HepG2 (cell line): ENCODE data around the gene NCF2. TPM values are rescaled to one million over a fixed set of nuclear protein-coding genes. Genes with fewer than 3 reads are reported as not detected.

Experiments
- ATAC-seq: fragments of 200-7000 bp; cut with Tn5 transposase; 3 replicates; pipeline ENCODE4 v1.9.1; 2020; ENCODE audit warnings: mild to moderate bottlenecking, moderate library complexity
- BruUV-seq: library from RNA; stranded (reverse); fragments of 400-500 nt; replicated peaks from 2 replicates; lab custom pipeline; 2021; lab: Mats Ljungman, UMichigan
- CTCF ChIA-PET: fragments of 300-600 bp; formaldehyde crosslinking; extraction: SDS; loops from one replicate; lab custom pipeline; 2021; ENCODE audit warnings: low total read pairs, inconsistent platforms, low intra/inter-chr PET ratio; lab: Yijun Ruan, JAX
- POLR2A ChIA-PET: fragments of 350-600 bp; sonication (Branson Sonifier 250); formaldehyde crosslinking; loops from one replicate; lab custom pipeline; 2020; ENCODE audit warnings: antibody characterized with exemption, inconsistent platforms; lab: Yijun Ruan, JAX
- DNase-seq: peaks from one replicate; pipeline ENCODE4 v3.0.0-alpha.2; 2015; ENCODE audit warnings: low spot score
- FAIRE-seq: peaks from 3 replicates; lab custom pipeline; 2011; peaks lifted over from hg19 to GRCh38; lab: Jason Lieb, UNC
- H2AFZ ChIP-seq: one replicate; pipeline ENCODE4 v1.6.1; 2011; ENCODE audit warnings: low read length, inconsistent platforms
- H3K27ac ChIP-seq: fragments of 300-600 bp; 3 replicates; pipeline ENCODE4 v1.8.0; 2011; ENCODE audit warnings: mixed run types, mild to moderate bottlenecking, mixed read lengths, low read length, inconsistent platforms; ENCODE audit not compliant: insufficient read depth; ENCODE audit errors: extremely low read length
- H3K27me3 ChIP-seq, 2 experiments: fragments of 200-600 bp in 1 of 2; 2 replicates in 1 of 2; 3 replicates in 1 of 2; pipeline versions ENCODE4 v1.6.0 to v1.8.0; 2011; ENCODE audit warnings: low read length in 2 of 2, mild to moderate bottlenecking in 2 of 2, moderate library complexity in 2 of 2, inconsistent platforms in 1 of 2; ENCODE audit not compliant: insufficient read depth in 2 of 2, control insufficient read depth in 1 of 2
- H3K36me3 ChIP-seq, 2 experiments: fragments of 200-600 bp in 1 of 2; replicated peaks in 1 of 2; 2 replicates in 1 of 2; 3 replicates in 1 of 2; pipeline versions ENCODE4 v1.5.1 to v1.8.0; 2011; ENCODE audit warnings: low read length in 2 of 2, inconsistent platforms in 1 of 2; ENCODE audit not compliant: insufficient read depth in 2 of 2, control insufficient read depth in 1 of 2
- H3K4me1 ChIP-seq: 2 replicates; pipeline ENCODE4 v1.5.1; 2012; ENCODE audit warnings: low read length, inconsistent platforms; ENCODE audit not compliant: insufficient read depth
- H3K4me2 ChIP-seq: 2 replicates; pipeline ENCODE4 v1.6.0; 2011; ENCODE audit warnings: low read depth, low read length, inconsistent platforms
- H3K4me3 ChIP-seq, 3 experiments: fragments of 200-600 bp in 1 of 3; sonication (generic), shearing (Covaris generic) in 1 of 3; replicated peaks in 1 of 3; 2 replicates each; pipeline ENCODE4 v1.5.1; 2011 to 2016; ENCODE audit warnings: low read length in 3 of 3, inconsistent platforms in 2 of 3, low read depth in 2 of 3, mild to moderate bottlenecking in 2 of 3, control low read depth in 1 of 3, mixed read lengths in 1 of 3; ENCODE audit not compliant: insufficient read depth in 1 of 3
- H3K79me2 ChIP-seq: one replicate; pipeline ENCODE4 v1.6.1; 2011; ENCODE audit warnings: low read length, inconsistent platforms; ENCODE audit not compliant: insufficient read depth
- H3K9ac ChIP-seq: 2 replicates; pipeline ENCODE4 v1.6.0; 2011; ENCODE audit warnings: mild to moderate bottlenecking, low read depth, low read length, inconsistent platforms; ENCODE audit not compliant: insufficient read depth
- H3K9me3 ChIP-seq: 2 replicates; pipeline ENCODE4 v1.5.1; 2012; ENCODE audit warnings: mild to moderate bottlenecking, low read length
- H4K20me1 ChIP-seq: 2 replicates; pipeline ENCODE4 v1.6.0; 2011; ENCODE audit warnings: inconsistent platforms, mild to moderate bottlenecking, low read length, moderate library complexity; ENCODE audit not compliant: insufficient read depth
- ARHGAP35 ChIP-seq: sonication (generic); formaldehyde crosslinking; IDR thresholded peaks from 2 replicates; pipeline ENCODE4 v1.9.0; 2022; ENCODE audit warnings: mild to moderate bottlenecking, inconsistent platforms, moderate library complexity, missing genetic modification reagents, borderline replicate concordance
- POLR2G ChIP-seq: fragments of 200-400 bp; formaldehyde crosslinking; IDR thresholded peaks from 2 replicates; pipeline ENCODE4 v1.6.1; 2018; ENCODE audit warnings: mild to moderate bottlenecking, low read depth, low read length, moderate library complexity
- SALL1 ChIP-seq: sonication (generic); formaldehyde crosslinking; IDR thresholded peaks from 2 replicates; pipeline ENCODE4 v1.8.0; 2022; ENCODE audit warnings: mild to moderate bottlenecking, missing genetic modification reagents
- SMAD9 ChIP-seq: sonication (generic); formaldehyde crosslinking; IDR thresholded peaks from 2 replicates; pipeline ENCODE4 v1.5.1; 2020; ENCODE audit warnings: mild to moderate bottlenecking, missing genetic modification reagents
- ZNF317 ChIP-seq: sonication (generic); formaldehyde crosslinking; IDR thresholded peaks from 2 replicates; pipeline ENCODE4 v1.5.0; 2020; ENCODE audit warnings: mild to moderate bottlenecking, missing genetic modification reagents
- ZNF343 ChIP-seq: sonication (generic); formaldehyde crosslinking; IDR thresholded peaks from 2 replicates; pipeline ENCODE4 v1.4.0; 2020; ENCODE audit warnings: mild to moderate bottlenecking, missing genetic modification reagents
- ZNF510 ChIP-seq: sonication (generic); formaldehyde crosslinking; IDR thresholded peaks from 2 replicates; pipeline ENCODE4 v1.4.0; 2020; ENCODE audit warnings: low read depth, mild to moderate bottlenecking, missing genetic modification reagents
- WGBS: methylation state at CpG from one replicate; pipeline ENCODE4 v1.1.6; 2017; ENCODE audit warnings: low lambda C conversion rate; 5-methylcytosine and 5-hydroxymethylcytosine counted together
- in situ Hi-C: cut with HindIII; loops from 2 replicates; pipeline ENCODE4 v1.10.0; 2017; ENCODE audit warnings: low pct_unique_long_range_greater_than_20kb; ENCODE audit not compliant: extremely low pct_ligation_motif_present
- intact Hi-C: fragments of 100-400 bp; cut with micrococcal nuclease; formaldehyde crosslinking; loops from one replicate; pipeline ENCODE4 v1.10.0; 2022; ENCODE audit not compliant: unreplicated experiment
- polyA plus RNA-seq, 8 experiments: library from polyadenylated mRNA; depleted of rRNA in 3 of 8; stranded (reverse) in 7 of 8; unstranded in 1 of 8; fragments of >200 nt; fragmentation: Illumina TruSeq in 4 of 8; extraction: Trizol in 4 of 8; gene quantifications; 2 replicates each; pipeline versions ENCODE4 v1.2.1 to v1.2.3, GENCODE V29; 2011 to 2016; ENCODE audit warnings: low read depth in 4 of 8, missing spikeins in 1 of 8, mixed read lengths in 1 of 8; ENCODE audit not compliant: insufficient read depth in 1 of 8
- total RNA-seq, 5 experiments: library from RNA; depleted of rRNA; stranded (reverse); fragments of >200 nt; fragmentation: Illumina TruSeq; extraction: Trizol; gene quantifications; 2 replicates each; pipeline ENCODE4 v1.2.3, GENCODE V29; 2016; ENCODE audit warnings: low read depth in 1 of 5
- TF ChIP-seq, protein P1 (sequence below): IDR thresholded peaks from 2 replicates; pipeline ENCODE4 v1.6.1; 2016; ENCODE audit warnings: missing compliant biosample characterization, missing genetic modification reagents, borderline replicate concordance

NCF2 gene
- total and polyA plus RNA-seq, 2 of the 13 experiments (the other 11 are each of a cell fraction or from before 2014, with no cell fraction given) = 0.18 to 0.46 TPM

DNA sequence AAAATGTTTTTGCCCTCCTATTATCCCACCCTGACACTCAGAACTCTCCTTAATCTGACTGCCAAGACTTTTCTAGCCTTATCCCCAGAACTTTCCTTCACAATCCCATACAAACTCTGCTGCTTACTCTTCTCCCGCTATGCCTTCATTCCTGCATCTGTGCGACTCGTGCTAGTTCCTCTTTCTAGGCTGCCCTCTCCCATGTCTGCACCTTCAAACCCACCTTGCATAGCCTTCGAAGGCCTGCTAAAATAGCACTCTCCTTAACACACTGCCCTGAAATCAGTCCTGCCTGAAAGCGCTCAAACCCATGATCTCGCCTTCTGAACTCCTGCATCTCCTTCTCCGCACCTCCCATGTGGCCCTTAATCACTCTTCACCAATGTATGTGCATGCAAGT is 2.5 kb upstream of the NCF2 start (continued):
- TF ChIP-seq ZNF317 = no peak
- TF ChIP-seq ARHGAP35 (CRISPR knock-in tag) = no peak
- TF ChIP-seq, all 625 proteins: peak for 0

DNA sequence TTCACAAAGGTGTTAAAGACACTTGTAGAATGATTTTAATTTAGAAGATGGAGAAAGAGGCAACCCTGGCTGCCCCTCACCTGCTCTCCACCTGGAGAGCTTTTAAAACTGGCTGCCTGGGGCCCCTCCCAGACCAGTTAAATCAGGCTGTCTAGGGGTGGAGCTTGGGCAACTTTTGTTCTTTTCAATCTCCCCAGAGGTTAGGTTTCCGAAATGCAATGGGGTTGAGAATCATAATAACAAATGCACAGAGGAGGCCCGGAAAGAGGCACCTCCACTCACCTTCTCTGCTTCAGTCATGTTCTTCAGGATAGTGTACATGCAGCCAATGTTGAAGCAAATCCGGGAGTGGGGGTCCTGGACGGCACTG is 400 bp downstream of the NCF2 start:
- Histone ChIP-seq H3K4me2 (no peak overlapping the region), H4K20me1 (no peaks in the 10 kb centered on the region), H3K4me3 (no peak overlapping the region), H3K27me3 (peaks cover 1 to 14% of the 10 kb centered on the region in 2 experiments; a peak in 4 of 5 replicates), H2AFZ (no peak overlapping the region), H3K4me1 (no peaks in the 10 kb centered on the region), H3K36me3 (no peaks in the 10 kb centered on the region), H3K9me3 (no peaks in the 10 kb centered on the region), H3K79me2 (no peaks in the 10 kb centered on the region), H3K9ac (no peak overlapping the region), H3K27ac (no peak overlapping the region)
- intact Hi-C loops (no loop called here), in situ Hi-C loops (no loop called here)
- FAIRE-seq = no peak
- no peak for ATAC-seq
- no peak for TF ChIP-seq ZNF343 (CRISPR knock-in tag)
- TF ChIP-seq SALL1 (CRISPR knock-in tag) = no peak
- no peak for TF ChIP-seq SMAD9
- no peak for TF ChIP-seq POLR2G
- no peak for TF ChIP-seq ZNF510
- TF ChIP-seq, protein P1, sequence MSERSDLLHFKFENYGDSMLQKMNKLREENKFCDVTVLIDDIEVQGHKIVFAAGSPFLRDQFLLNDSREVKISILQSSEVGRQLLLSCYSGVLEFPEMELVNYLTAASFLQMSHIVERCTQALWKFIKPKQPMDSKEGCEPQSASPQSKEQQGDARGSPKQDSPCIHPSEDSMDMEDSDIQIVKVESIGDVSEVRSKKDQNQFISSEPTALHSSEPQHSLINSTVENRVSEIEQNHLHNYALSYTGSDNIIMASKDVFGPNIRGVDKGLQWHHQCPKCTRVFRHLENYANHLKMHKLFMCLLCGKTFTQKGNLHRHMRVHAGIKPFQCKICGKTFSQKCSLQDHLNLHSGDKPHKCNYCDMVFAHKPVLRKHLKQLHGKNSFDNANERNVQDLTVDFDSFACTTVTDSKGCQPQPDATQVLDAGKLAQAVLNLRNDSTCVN (CRISPR knock-in tag) = no peak
- POLR2A ChIA-PET = no interaction called here
- no peak for DNase-seq
- no TSS peak for BruUV-seq
- WGBS = 44% methylated on average over 3 of the region's 4 CpGs
- CTCF ChIA-PET = no interaction called here
